ENCODE data around the gene ZCCHC18.
"Not testable (repeated sequence)": the region's sequence is repeated elsewhere in the genome, so short reads cannot be mapped to it uniquely, and the experiment has no call there.

ZCCHC18 gene

DNA sequence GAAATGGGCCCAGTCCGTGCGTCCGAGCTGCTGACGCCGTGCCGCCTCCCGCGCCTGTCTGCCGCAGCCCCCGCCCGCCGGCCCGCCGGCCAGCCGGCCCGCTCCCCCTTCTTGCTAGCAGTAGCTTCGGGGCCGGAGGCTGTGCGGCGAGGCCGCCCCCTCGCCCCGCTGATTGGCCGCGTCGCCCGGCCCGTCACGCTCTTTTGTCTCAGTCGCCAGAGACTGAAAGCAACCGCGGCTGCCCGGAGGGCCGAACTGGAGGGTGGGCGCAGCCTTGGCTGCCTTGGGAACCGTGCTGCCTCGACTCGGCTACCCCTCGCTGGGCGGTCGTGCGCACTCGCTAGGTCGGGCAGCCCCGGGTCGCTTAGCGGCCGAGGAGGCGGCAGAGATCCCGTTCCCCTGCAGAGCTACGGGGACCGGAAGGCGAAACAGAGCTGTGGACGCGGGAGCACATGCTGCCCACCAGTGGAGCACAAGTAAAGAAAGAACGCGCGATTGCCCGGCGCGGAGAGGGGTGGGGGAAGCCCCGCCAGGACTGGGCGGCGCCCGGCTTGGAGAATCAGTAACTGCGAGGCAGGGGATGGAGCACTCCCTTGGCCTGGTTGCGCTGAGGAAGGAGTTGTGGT is at the start of gene ZCCHC18:
ZCCHC18 (plus strand) TSS at position 198 of the 626 bp plus-strand sequence. CDS start 1,589 bp downstream, outside the sequence.
- peak within 1 kb of the TSS; percentile 60 for H3K4me3 ChIP-seq (ENCODE audit: low read depth, low read length)
- TF ChIP-seq, protein P1, sequence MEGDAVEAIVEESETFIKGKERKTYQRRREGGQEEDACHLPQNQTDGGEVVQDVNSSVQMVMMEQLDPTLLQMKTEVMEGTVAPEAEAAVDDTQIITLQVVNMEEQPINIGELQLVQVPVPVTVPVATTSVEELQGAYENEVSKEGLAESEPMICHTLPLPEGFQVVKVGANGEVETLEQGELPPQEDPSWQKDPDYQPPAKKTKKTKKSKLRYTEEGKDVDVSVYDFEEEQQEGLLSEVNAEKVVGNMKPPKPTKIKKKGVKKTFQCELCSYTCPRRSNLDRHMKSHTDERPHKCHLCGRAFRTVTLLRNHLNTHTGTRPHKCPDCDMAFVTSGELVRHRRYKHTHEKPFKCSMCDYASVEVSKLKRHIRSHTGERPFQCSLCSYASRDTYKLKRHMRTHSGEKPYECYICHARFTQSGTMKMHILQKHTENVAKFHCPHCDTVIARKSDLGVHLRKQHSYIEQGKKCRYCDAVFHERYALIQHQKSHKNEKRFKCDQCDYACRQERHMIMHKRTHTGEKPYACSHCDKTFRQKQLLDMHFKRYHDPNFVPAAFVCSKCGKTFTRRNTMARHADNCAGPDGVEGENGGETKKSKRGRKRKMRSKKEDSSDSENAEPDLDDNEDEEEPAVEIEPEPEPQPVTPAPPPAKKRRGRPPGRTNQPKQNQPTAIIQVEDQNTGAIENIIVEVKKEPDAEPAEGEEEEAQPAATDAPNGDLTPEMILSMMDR (IDR thresholded peaks at IDR 0.05; ENCODE audit: insufficient read depth, low read depth, low read length, missing control alignments): no peak
- peak; percentile 81 for DNase-seq (ENCODE audit: low read depth)

- not testable (repeated sequence) for DNase-seq (ENCODE audit: low read depth)
Observed at GRCh38 chrX:104062636-104063035, 49.7 kb upstream of the ZCCHC18 start.

GRCh38 chrX:104075778-104076445 is 36.4 kb upstream of the ZCCHC18 start, which contains the start of gene TMSB15C:
Gene TMSB15C, minus strand, starts transcription at chrX:104076236.
- DNase-seq (ENCODE audit: low read depth); H3K4me3 ChIP-seq (ENCODE audit: low read depth, low read length): not testable (repeated sequence)

More at GRCh38 chrX:104062636-104063035, 49.7 kb upstream of the ZCCHC18 start:
- not testable (repeated sequence) for H3K4me3 ChIP-seq (ENCODE audit: low read depth, low read length)

GRCh38 chrX:104077854-104078253 is 34.5 kb upstream of the ZCCHC18 start:
- H3K4me3 ChIP-seq (ENCODE audit: low read depth, low read length); DNase-seq (ENCODE audit: low read depth): not testable (repeated sequence)

DNA sequence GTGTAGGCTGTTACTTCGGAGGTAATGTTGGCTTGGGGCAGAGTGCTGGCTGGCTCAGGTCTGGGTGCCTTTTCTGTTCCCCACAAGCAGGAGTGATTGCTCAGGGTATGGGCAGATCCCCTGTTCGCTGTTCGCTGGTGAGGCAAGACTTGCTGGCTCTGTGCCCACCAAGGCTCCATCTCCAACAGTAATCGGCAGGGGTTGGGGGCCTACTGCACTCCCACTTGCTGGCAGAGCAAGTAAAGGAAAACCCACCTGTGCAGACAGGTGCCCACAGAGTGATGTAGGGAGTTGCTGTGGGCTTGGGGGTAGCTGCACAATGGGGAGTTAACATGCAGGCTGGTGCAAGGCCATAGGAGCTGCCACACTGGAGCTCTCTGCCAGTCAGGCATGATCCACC is 28.3 kb upstream of the ZCCHC18 start:
- TF ChIP-seq, protein P1 (IDR thresholded peaks at IDR 0.05; ENCODE audit: insufficient read depth, low read depth, low read length, missing control alignments): no peak
- no peak overlapping the region for H3K4me3 ChIP-seq (ENCODE audit: low read depth, low read length)
- DNase-seq (ENCODE audit: low read depth): no peak

DNA sequence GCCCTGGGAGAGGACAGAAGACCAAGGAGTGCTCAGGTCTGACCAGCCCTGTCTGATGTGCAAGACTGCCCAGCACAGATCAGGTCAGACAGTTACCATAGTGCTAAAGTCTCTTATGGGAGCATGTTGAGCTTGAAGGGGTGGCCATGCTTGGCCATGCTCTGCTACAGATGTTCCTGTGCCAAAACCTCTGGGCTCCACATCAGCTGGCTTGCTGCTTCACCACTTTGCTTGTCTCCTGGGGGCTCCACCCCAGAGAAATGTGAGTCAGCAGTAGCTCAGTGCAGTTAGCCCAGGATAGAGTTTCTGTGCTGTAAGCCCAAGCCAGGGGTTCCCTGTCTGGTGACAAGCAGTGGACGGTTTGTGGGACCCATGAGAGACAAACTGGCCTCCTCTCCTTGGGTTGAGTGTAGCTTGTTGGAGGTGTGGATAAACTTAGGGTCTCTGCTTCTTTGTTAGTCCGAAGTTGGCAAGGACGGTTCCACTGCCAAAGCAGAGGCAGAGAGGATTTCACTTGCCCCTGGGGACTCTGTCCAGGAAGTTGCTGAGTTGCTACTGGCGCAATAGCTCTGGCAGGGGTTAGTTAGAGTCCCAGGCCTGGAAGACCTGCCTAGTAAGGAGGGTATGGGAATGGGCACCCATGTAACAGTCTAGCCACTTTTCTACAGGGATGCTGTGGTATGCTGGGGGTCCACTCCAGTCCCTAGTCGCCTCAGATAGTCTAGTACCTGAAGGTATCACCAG is 27.6 kb upstream of the ZCCHC18 start:
- TF ChIP-seq, protein P1 (IDR thresholded peaks at IDR 0.05; ENCODE audit: insufficient read depth, low read depth, low read length, missing control alignments): no peak
- no peak for DNase-seq (ENCODE audit: low read depth)
- no peak overlapping the region for H3K4me3 ChIP-seq (ENCODE audit: low read depth, low read length)

DNA sequence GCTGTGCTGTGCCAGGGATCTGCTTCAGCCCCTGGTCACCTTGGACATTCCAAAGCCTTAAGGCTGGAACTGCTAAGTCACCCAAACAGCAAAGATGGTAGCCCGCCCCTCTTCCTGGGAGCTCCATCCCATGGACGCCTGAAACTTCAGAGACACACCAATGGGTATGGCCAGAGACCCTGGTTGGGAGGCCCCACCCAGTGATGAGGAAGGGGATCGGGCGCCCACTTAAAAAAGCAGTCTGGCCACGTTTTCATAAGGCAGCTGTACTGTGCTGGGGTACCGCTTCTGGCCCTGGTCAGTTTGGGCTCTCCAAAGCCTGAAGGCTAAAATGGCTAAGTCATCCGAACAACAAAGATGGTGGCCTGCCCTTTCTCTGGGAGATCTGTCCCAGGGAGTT is 26.8 kb upstream of the ZCCHC18 start:
- H3K4me3 ChIP-seq (ENCODE audit: low read depth, low read length): no peak overlapping the region
- no peak for DNase-seq (ENCODE audit: low read depth)
- TF ChIP-seq, protein P1 (IDR thresholded peaks at IDR 0.05; ENCODE audit: insufficient read depth, low read depth, low read length, missing control alignments): no peak

DNA sequence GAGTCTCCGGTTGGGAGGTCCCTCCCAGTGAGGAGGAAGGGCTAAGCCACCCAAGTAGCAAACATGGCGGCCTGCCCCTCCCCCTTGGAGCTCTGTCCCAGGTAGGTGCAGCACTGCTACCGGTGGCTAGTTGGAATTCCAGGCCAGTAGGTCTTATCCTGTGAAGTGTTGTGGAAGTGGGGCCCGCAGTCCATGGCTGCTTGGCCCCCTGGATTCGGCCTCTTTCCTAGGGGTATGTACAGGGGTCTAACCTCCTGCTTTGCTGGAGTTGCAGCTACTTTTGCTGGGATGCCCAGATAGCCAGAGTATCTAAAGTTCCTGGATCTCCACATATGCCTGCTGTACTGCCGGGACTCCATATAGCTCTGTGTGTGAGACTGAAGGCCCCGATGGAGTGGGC is 26.4 kb upstream of the ZCCHC18 start:
- DNase-seq (ENCODE audit: low read depth): no peak
- TF ChIP-seq, protein P1 (IDR thresholded peaks at IDR 0.05; ENCODE audit: insufficient read depth, low read depth, low read length, missing control alignments): no peak
- H3K4me3 ChIP-seq (ENCODE audit: low read depth, low read length): no peak overlapping the region

Data from GM12865 (cell line).